HG03558 (cell line): ENCODE measurements around the gene NHEJ1.

Experiments
- ATAC-seq: cut with Tn5 transposase; IDR thresholded peaks from one replicate; pipeline ENCODE4 v1.9.1; 2021; ENCODE audit warnings: moderate number of reproducible peaks; ENCODE audit not compliant: unreplicated experiment; ENCODE audit errors: extremely low read depth

NHEJ1 gene

DNA sequence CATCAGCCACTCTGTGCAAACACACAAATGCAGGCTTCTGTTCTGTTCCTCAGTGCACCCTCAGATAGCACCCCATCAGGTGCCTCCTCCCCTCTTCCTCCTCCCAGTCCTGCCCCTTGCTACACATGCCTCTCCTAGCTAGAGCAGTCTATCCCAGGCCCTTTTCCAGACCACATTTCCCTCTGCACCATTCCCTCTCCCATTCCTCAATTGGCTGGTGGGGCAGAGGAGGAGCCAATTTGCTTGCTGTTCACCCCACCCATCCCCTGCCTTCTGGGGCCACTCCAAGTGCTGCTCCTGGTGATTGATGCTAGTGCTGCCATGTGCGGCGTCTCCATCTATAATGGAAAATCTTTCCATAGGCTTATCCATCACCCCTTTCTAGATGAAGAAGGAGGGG lies 124.7 kb downstream of the NHEJ1 start:
- ATAC-seq, result no peak

DNA sequence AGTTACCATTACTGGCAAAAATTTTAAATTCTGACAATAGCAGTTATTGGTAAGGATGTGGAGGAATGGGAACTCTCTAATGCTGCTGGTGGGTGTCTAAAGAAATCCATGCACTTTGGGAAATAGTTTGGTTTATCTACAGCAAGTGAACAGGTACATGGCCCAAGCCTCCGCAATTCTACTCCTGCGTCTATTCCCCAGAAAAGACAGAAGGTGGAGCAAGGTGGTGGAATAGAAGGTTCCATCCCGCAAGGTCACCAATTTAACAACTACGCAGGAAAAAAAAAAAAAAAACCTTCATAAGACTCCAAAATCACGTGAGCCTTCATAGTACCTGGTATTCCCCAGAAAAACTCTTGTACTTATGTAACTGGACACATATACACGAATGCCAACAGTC lies 125.8 kb downstream of the NHEJ1 start:
- ATAC-seq, result no peak

DNA sequence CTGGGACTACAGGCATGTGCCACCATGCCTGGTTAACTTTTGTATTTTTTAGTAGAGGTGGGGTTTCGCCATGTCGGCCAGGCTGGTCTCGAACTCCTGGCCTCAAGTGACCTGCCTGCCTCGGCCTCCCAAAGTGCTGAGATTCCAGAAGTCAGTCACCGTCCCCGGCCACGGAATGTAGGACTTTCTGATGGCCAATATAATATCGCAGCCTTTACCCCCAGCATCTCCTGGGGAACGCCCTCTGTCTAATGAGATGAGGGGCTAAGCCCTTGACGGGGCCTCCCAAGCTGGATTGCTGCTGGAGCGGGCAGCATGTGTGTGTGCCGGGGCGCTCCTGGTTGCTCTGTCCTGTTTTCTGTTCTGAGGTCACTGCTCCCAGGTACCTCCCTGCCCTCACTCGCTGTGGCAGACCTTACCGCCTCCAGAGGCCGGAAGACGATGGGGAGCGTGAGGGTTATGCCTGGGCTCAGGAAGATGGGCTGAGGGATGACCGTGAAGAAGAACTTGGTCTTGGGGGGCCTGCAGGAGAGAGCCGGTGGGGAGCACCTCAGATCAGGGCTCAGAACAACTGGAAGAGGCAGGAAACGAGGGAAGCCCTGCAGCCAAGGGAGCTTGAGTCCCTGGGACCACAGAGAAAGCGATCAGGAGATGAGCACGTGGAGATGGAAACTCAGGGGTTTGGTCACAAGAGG lies 128.4 kb downstream of the NHEJ1 start:
- ATAC-seq, result no peak

DNA sequence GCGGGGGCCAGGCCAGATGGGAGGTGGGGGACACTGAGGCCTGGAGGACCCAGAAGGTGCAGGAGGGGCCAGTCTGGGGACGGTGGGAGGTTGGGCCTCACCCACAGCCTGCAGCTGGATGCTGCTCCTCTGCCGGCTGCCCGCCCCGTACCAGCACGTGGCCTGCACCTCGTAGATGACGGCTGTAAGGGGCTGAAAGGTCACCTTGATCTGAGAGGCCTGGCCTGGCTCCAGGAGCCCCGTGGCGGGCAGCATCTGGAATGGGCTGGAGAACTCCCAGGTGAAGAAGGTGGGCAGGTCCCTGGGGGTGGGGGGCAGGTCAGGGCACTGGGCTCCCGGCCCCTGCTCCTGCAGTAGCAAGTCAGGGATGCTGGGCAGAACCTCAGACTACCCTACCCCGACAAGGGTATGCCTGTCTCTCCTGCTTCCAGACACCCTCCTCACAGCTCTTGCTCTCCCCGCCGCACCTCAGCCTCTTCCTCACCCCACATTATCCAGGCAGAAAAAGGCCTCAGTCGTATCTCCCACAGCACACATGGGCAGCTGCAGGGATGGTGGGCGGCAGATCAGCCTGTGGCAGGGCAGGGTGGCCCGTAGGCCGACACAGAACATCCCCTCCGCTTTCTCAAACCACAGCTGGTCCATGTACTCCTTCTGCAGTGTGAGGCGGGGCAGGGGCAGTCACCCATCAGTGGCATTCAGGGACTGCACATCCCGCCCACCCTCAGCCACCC lies 129.4 kb downstream of the NHEJ1 start:
- no peak for ATAC-seq

DNA sequence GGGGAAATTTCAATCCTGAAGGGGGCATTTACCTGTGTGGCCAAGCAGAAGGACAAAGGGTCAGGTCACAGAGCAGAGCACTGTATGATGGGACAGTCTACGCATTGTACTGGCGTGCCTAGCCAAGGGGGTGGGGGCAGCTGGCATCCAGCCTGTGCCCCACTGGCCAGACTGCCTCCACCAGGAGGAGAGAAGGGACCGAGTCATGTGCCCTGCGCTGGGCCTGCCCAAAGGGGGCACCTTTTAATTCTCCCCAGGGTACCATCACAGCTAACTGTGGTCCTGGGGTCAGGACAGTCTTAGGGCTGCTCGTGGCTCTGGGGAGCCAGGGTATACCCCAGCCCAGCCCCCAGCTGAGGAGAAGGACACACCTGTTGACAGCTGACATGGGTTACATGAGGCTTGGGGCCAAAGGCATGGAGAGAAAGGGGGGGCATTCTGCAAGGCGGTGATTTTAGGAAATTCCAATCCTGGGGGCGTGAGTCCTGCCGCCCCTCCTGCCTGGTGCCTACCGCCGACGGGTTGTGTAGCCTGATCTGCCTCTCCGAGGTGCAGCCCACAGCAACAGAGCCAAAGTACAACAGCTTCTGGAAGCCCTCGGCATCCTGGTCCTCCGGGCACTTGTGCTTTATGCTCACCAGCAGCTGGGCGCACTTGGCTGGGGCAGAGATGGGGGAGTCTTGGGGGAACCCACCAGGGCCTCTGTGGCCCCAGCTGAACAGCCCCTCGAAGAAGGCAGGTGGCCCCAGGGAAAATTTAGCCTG lies 130.3 kb downstream of the NHEJ1 start:
- ATAC-seq, result no peak

DNA sequence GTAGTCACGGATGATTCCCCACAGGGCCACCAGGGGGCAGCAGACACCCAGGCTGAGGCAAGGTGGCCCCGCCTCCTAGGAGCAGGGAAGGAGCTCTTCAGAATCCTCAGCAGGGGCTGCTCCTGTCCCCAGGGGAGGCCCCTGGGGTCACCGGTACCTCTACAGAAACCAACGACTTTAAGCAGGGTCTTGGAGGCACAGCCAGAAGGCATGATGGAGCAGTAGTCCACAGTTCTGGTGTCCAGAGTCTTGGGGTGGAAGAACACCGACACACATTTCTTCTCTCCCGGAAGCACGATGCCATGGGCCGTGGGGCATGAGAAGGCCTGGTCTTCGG lies 130.8 kb downstream of the NHEJ1 start:
- no peak for ATAC-seq

DNA sequence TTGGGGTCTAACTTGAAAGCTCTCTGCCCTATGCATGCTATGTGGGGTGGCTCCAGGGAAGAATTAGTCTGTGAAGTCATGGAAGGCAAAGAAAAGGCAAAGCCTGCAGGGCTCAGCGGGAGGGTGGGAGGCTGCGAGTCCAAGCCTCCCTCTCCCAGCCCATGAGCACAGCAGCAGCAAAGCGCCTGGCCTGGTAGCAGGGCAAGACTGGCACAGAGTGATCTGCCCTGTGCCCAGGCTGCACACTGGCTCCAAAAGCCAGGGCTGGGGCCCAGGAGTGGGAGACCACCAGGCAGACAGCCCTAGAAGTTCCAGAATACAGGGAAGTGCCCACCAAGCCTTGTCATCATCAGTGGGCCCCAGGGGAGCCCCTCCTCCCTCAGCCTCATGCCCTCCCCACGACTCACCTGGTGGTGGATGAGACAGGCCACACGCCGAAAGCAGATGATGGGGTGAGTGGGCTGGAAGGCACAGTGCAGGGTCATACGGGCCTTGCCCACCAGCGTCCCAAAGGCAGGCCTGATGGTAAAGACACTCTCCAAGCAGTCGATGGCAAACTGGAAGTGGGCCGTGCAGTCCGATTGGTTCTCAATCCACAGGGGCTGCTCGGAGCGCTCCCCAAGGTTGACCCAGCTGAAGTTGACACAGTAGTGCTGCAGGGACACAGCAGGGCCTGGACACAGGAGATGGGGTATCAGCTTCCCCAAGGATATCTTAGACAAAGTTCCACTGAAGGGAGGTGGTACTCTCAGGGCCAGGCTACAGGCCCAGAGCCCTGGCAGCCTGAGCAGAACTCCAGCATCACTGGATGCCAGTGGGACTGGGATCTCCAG lies 131.4 kb downstream of the NHEJ1 start:
- no peak for ATAC-seq

DNA sequence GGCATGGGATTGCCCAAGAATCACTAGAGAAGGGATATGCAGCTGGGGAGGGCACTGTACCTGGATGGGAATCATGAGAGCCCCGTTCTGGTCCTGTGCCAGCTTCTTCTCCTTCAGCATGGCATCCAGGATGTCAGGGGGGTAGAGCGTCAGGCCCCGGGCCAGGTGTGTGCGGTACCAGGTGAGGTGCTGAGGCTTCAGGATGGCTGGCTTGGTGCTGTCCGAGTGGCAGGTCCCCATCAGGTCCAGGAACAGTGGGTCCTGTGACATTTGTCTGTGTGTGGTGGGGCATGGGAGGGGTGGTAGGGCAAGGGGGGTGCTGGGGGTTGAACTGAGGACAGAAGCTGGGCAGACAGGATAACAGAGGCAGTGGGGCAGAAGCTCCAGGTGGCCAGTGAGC lies 132.5 kb downstream of the NHEJ1 start:
- no peak for ATAC-seq

DNA sequence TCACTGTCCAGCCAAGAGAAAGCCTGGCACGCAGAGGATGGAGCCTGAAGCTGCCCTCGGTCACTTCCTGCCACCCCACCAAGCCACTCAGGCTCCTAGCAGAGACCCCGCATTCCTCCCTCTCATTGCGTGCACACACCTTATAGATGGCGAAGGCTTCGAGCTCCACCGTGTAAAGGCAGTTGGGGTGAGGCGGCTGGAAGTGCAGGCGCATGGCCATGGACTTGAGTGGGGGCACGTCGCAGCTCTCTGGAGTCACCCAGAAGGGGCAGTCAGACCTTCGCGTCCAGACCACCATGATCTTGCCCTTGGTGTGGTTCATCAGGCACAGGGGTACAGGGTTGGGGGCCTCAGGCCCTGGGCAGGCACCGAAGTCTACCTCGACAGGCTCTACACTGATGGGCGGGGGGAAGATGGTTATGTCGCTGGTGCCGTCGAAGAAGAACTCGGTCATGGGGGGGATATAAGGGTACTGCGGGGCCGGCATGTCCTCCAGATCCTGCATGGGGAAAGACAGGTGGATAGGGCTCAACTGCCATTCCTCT lies 133.0 kb downstream of the NHEJ1 start:
- no peak for ATAC-seq

DNA sequence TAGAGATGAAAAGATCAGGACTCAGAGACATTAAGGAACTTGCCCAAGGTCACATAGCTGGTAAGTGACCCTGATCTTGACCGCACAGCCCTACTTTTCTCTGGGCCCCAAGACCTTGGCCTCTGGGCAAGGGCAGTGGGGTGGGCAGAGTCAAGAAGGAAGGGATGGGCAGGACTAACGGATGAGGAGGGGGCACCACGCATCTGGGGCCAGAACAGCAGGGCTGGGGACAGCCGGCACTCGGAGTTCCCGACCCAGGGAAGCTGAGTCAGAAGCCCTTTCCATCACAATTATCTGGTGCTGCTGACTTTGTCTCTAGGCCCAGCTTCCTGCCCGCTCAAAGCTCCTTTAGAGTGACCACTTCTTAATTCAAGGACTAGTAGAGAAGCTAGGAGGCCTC lies 133.7 kb downstream of the NHEJ1 start:
- no peak for ATAC-seq

DNA sequence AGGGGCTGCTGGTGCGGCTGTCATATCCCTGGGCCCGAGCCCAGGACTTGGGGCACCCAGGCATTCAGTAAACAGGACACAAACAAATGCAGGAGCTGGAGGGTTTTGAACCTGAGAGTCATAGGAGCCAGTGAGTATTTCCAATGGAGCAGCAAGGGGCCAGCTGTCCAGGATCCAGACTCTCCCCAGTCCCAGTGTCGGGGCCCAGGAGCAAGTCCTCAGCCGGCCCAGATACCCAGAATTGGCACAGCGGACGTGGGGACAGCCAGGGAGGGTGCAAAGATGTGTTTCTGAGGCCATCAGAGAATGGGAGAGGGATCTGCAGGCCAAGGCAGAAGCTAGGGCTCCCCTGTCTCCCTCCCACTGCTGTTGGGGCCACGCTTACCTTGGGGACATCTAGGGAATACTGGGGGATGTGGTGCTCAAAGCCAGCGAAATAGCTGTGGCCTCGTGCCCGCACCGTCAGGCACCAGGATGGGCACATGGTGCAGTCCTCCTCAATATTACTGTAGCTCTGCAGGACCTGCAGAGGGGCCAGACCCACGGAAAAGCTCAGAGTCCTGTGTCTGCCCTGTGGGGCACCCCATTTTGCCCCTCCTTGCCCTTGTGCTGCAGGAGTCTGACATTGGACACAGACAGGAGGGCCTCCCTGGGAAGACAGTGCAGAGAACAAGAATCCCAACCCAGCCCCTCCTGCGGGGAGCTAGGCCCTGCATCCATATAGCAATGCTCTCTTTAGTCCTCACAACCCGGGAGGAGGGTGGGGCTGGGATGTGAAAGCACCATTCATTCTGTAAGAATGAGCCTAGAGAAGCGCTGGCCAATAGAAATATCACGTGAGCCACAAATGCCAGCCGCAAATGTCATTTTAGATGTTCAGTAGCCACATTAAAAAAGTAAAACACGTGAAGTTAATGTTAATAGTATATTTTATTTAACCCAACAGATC lies 134.7 kb downstream of the NHEJ1 start:
- ATAC-seq, result no peak
